Neural cell (in vitro differentiated cells): ENCODE results near the gene CLEC16A. TPM values are rescaled to one million over a fixed set of nuclear protein-coding genes. Genes with fewer than 3 reads are reported as not detected.

Experiments
- H2AFZ ChIP-seq: fragments of 200-600, 300-800 bp; sonication (generic), shearing (Covaris generic); 2 replicates; pipeline ENCODE4 v1.6.0; 2014; ENCODE audit warnings: low read depth, mild to moderate bottlenecking, antibody characterized with exemption, low read length, moderate library complexity
- H3F3A ChIP-seq: fragments of 200-600 bp; shearing (Covaris generic); 2 replicates; pipeline ENCODE4 v1.6.1; 2016; ENCODE audit warnings: mild to moderate bottlenecking, moderate library complexity, mixed read lengths, antibody characterized with exemption, low read length; ENCODE audit not compliant: insufficient read depth, poor library complexity, severe bottlenecking
- H3K27ac ChIP-seq: fragments of 200-600, 300-800 bp; sonication (generic), shearing (Covaris generic); 2 replicates; pipeline ENCODE4 v1.5.1; 2014; ENCODE audit warnings: mild to moderate bottlenecking, low read length, moderate library complexity
- H3K27me3 ChIP-seq: fragments of 300-800, 200-600 bp; sonication (generic), shearing (Covaris generic); 2 replicates; pipeline ENCODE4 v1.6.0; 2014; ENCODE audit warnings: mild to moderate bottlenecking, low read depth, low read length, moderate library complexity; ENCODE audit not compliant: insufficient read depth
- H3K36me3 ChIP-seq: fragments of 300-800, 200-600 bp; sonication (generic), shearing (Covaris generic); 2 replicates; pipeline ENCODE4 v1.5.1; 2014; ENCODE audit warnings: mild to moderate bottlenecking, antibody characterized with exemption, low read length, moderate library complexity; ENCODE audit not compliant: insufficient read depth
- H3K4me2 ChIP-seq: fragments of 300-800, 200-600 bp; sonication (generic), shearing (Covaris generic); 2 replicates; pipeline ENCODE4 v1.6.0; 2014; ENCODE audit warnings: mild to moderate bottlenecking, low read length
- H3K4me3 ChIP-seq: fragments of 300-800, 200-600 bp; sonication (generic), shearing (Covaris generic); 2 replicates; pipeline ENCODE4 v1.5.1; 2014; ENCODE audit warnings: mild to moderate bottlenecking, low read length, moderate library complexity
- H3K79me2 ChIP-seq: fragments of 200-600 bp; shearing (Covaris generic); replicated peaks from 2 replicates; pipeline ENCODE4 v1.6.0; 2014; ENCODE audit warnings: mild to moderate bottlenecking, low read length, moderate library complexity; ENCODE audit not compliant: insufficient read depth
- H3K9ac ChIP-seq: fragments of 300-800, 200-600 bp; sonication (generic), shearing (Covaris generic); 2 replicates; pipeline ENCODE4 v1.6.1; 2016; ENCODE audit warnings: mild to moderate bottlenecking, low read length, mixed read lengths
- H3K9me2 ChIP-seq: fragments of 200-600 bp; shearing (Covaris generic); 2 replicates; pipeline ENCODE4 v1.6.1; 2016; ENCODE audit warnings: mild to moderate bottlenecking, low read length, mixed read lengths; ENCODE audit not compliant: insufficient read depth
- H3K9me3 ChIP-seq: fragments of 200-600, 300-800 bp; sonication (generic), shearing (Covaris generic); 2 replicates; pipeline ENCODE4 v1.6.1; 2016; ENCODE audit warnings: mild to moderate bottlenecking, mixed run types, low read length, moderate library complexity, mixed read lengths
- H4K20me1 ChIP-seq: fragments of 200-600 bp; shearing (Covaris generic); 2 replicates; pipeline ENCODE4 v1.6.1; 2016; ENCODE audit warnings: mild to moderate bottlenecking, mixed run types; ENCODE audit not compliant: insufficient read depth
- CTCF ChIP-seq: fragments of 450-650 bp; IDR thresholded peaks from 2 replicates; pipeline ENCODE4 v1.5.1; 2014; ENCODE audit warnings: antibody characterized with exemption, mild to moderate bottlenecking, moderate library complexity; ENCODE audit not compliant: poor library complexity, severe bottlenecking
- EP300 ChIP-seq: fragments of 450-650 bp; conservative IDR thresholded peaks from 2 replicates; pipeline ENCODE4 v1.6.1; 2014; ENCODE audit warnings: antibody characterized with exemption, mild to moderate bottlenecking, moderate library complexity; ENCODE audit not compliant: poor library complexity, severe bottlenecking
- EZH2 ChIP-seq: fragments of 200-600, 300-800 bp; shearing (Covaris generic), sonication (generic); IDR thresholded peaks from 2 replicates; pipeline ENCODE4 v1.6.1; 2014; ENCODE audit warnings: antibody characterized with exemption, low read length, borderline replicate concordance, mild to moderate bottlenecking; ENCODE audit not compliant: insufficient read depth, poor library complexity, severe bottlenecking
- MXI1 ChIP-seq: fragments of 450-650 bp; conservative IDR thresholded peaks from 2 replicates; pipeline ENCODE4 v1.6.1; 2014; ENCODE audit warnings: antibody characterized with exemption, mild to moderate bottlenecking; ENCODE audit not compliant: poor library complexity, severe bottlenecking
- POLR2AphosphoS5 ChIP-seq: IDR thresholded peaks from 2 replicates; pipeline ENCODE4 v1.6.1; 2012
- RAD21 ChIP-seq: fragments of 450-650 bp; conservative IDR thresholded peaks from 2 replicates; pipeline ENCODE4 v1.6.1; 2014; ENCODE audit warnings: antibody characterized with exemption, mild to moderate bottlenecking, moderate library complexity
- REST ChIP-seq: IDR thresholded peaks from 2 replicates; pipeline ENCODE4 v1.6.1; 2012; ENCODE audit warnings: borderline replicate concordance
- SMC3 ChIP-seq: fragments of 450-650 bp; conservative IDR thresholded peaks from 2 replicates; pipeline ENCODE4 v1.6.1; 2014; ENCODE audit warnings: antibody characterized with exemption, mild to moderate bottlenecking, moderate library complexity; ENCODE audit not compliant: poor library complexity
- TAF1 ChIP-seq: IDR thresholded peaks from 2 replicates; pipeline ENCODE4 v1.6.1; 2012; ENCODE audit warnings: low read depth
- polyA plus RNA-seq: library from polyadenylated mRNA; depleted of rRNA; stranded (reverse); fragments of >200 nt; gene quantifications from 2 replicates; pipeline ENCODE4 v1.2.3, GENCODE V29; 2014

CLEC16A gene
- polyA plus RNA-seq, 1 donor from 2014 or later, result 11.1 TPM

GRCh38 chr16:11057711-11058345 is 113.5 kb downstream of the CLEC16A start:
- no peaks in the 10 kb centered on the region for H3K79me2 ChIP-seq
- H3K9ac ChIP-seq, result no peak overlapping the region
- no peaks in the 10 kb centered on the region for H3F3A ChIP-seq
- no peaks in the 10 kb centered on the region for H3K27me3 ChIP-seq
- no peak overlapping the region for H2AFZ ChIP-seq
- no peak overlapping the region for H3K27ac ChIP-seq
- H3K4me3 ChIP-seq, result no peak overlapping the region
- H3K9me3 ChIP-seq, result no peaks in the 10 kb centered on the region
- H3K4me2 ChIP-seq, result no peak overlapping the region
- no peaks in the 10 kb centered on the region for H3K9me2 ChIP-seq
- no peak for TF ChIP-seq MXI1
- TF ChIP-seq RAD21, result no peak
- no peaks in the 10 kb centered on the region for H4K20me1 ChIP-seq
- H3K36me3 ChIP-seq, result peaks cover 8% of the 10 kb centered on the region

- Histone ChIP-seq H3K36me3 (peaks cover 8% of the 10 kb centered on the region), H3K4me3 (no peak overlapping the region), H2AFZ (no peak overlapping the region), H3F3A (no peaks in the 10 kb centered on the region), H3K9ac (no peak overlapping the region), H3K4me2 (no peak overlapping the region), H3K27me3 (no peaks in the 10 kb centered on the region), H4K20me1 (no peaks in the 10 kb centered on the region), H3K9me2 (no peaks in the 10 kb centered on the region), H3K9me3 (no peaks in the 10 kb centered on the region), H3K79me2 (no peaks in the 10 kb centered on the region), H3K27ac (no peak overlapping the region)
- TF ChIP-seq CTCF (no peak), MXI1 (no peak), SMC3 (no peak), TAF1 (no peak), RAD21 (no peak), EZH2 (no peak), POLR2AphosphoS5 (no peak), REST (no peak), EP300 (no peak)
Measured at GRCh38 chr16:11058832-11059231, 114.5 kb downstream of the CLEC16A start.

GRCh38 chr16:11059588-11059987 is 115.2 kb downstream of the CLEC16A start:
- no peak overlapping the region for H3K9ac ChIP-seq
- H4K20me1 ChIP-seq, result no peaks in the 10 kb centered on the region
- H2AFZ ChIP-seq, result no peak overlapping the region
- H3K9me3 ChIP-seq, result no peaks in the 10 kb centered on the region
- H3K9me2 ChIP-seq, result no peaks in the 10 kb centered on the region
- H3K36me3 ChIP-seq, result peaks cover 8% of the 10 kb centered on the region
- H3K27ac ChIP-seq, result no peak overlapping the region
- no peak overlapping the region for H3K4me3 ChIP-seq
- H3K27me3 ChIP-seq, result no peaks in the 10 kb centered on the region
- H3K79me2 ChIP-seq, result no peaks in the 10 kb centered on the region
- H3F3A ChIP-seq, result no peaks in the 10 kb centered on the region
- no peak overlapping the region for H3K4me2 ChIP-seq
- no peak for TF ChIP-seq POLR2AphosphoS5
- no peak for TF ChIP-seq MXI1
- TF ChIP-seq CTCF, result no peak
- no peak for TF ChIP-seq TAF1
- no peak for TF ChIP-seq RAD21
- no peak for TF ChIP-seq EP300
- no peak for TF ChIP-seq REST
- TF ChIP-seq SMC3, result no peak
- no peak for TF ChIP-seq EZH2
